ENCODE data around the gene NLRP10.

GRCh38 chr11:7964261-7964660, 986 bp downstream of the NLRP10 start:
- TF ChIP-seq CTCF (IDR thresholded peaks at IDR 0.05; ENCODE audit: low read length) (no peak), EZH2 (IDR thresholded peaks at IDR 0.05; ENCODE audit: borderline replicate concordance, low read length) (no peak)
